Endothelial cell (in vitro differentiated cells): Measurements from ENCODE around the gene CHD5. TPM values are rescaled to one million over a fixed set of nuclear protein-coding genes. Genes with fewer than 3 reads are reported as not detected.

Experiments used
- DNase-seq: peaks from one replicate; pipeline ENCODE4 v3.0.0; 2021; ENCODE audit warnings: low spot score
- H3K27ac Mint-ChIP-seq: one replicate; pipeline ENCODE4 v1.8.0; 2021; ENCODE audit warnings: mixed read lengths, inconsistent platforms; ENCODE audit not compliant: unreplicated experiment
- H3K27me3 Mint-ChIP-seq: one replicate; pipeline ENCODE4 v1.8.0; 2021; ENCODE audit warnings: mild to moderate bottlenecking, moderate library complexity, mixed read lengths, inconsistent platforms; ENCODE audit not compliant: unreplicated experiment
- H3K36me3 Mint-ChIP-seq: one replicate; pipeline ENCODE4 v1.8.0; 2021; ENCODE audit warnings: mild to moderate bottlenecking, low read depth, mixed read lengths, inconsistent platforms; ENCODE audit not compliant: unreplicated experiment
- H3K4me1 Mint-ChIP-seq: one replicate; pipeline ENCODE4 v1.8.0; 2021; ENCODE audit warnings: mild to moderate bottlenecking, mixed read lengths, inconsistent platforms; ENCODE audit not compliant: unreplicated experiment
- H3K4me3 Mint-ChIP-seq: one replicate; pipeline ENCODE4 v1.8.0; 2021; ENCODE audit warnings: mild to moderate bottlenecking, mixed read lengths, inconsistent platforms; ENCODE audit not compliant: unreplicated experiment
- H3K9me3 Mint-ChIP-seq: one replicate; pipeline ENCODE4 v1.8.0; 2021; ENCODE audit warnings: mixed read lengths, inconsistent platforms; ENCODE audit not compliant: unreplicated experiment
- CTCF ChIP-seq: fragments of 200-600 bp; sonication (generic); IDR thresholded peaks from one replicate; pipeline ENCODE4 v1.5.0; 2021; ENCODE audit warnings: antibody characterized with exemption; ENCODE audit not compliant: unreplicated experiment
- total RNA-seq: library from RNA; stranded (reverse); fragmentation: NEBNext Ultra II Directional; extraction: Animal tissue kit (Norgen Biotek cat#: 25700); gene quantifications from one replicate; pipeline ENCODE4 v1.2.1, GENCODE V29; 2021; ENCODE audit not compliant: unreplicated experiment

The CHD5 gene
- total RNA-seq, 1 donor from 2014 or later, result 0.15 TPM

- H3K9me3 Mint-ChIP-seq, result no peaks in the 10 kb centered on the region
- no peak overlapping the region for H3K4me3 Mint-ChIP-seq
- peaks cover 2% of the 10 kb centered on the region for H3K4me1 Mint-ChIP-seq
- no peaks in the 10 kb centered on the region for H3K36me3 Mint-ChIP-seq
- no peak for DNase-seq
- H3K27me3 Mint-ChIP-seq, result peaks cover 17% of the 10 kb centered on the region
- no peak overlapping the region for H3K27ac Mint-ChIP-seq
- TF ChIP-seq CTCF, result no peak
Measured at GRCh38 chr1:6174621-6175410, 5.3 kb downstream of the CHD5 start.

- DNase-seq, result no peak
Measured at GRCh38 chr1:6172549-6172948, 7.6 kb downstream of the CHD5 start.

GRCh38 chr1:6171548-6172124 is 8.5 kb downstream of the CHD5 start:
- H3K27ac Mint-ChIP-seq, result no peak overlapping the region
- H3K4me1 Mint-ChIP-seq, result no peaks in the 10 kb centered on the region
- H3K9me3 Mint-ChIP-seq, result no peaks in the 10 kb centered on the region
- no peaks in the 10 kb centered on the region for H3K36me3 Mint-ChIP-seq
- no peak for TF ChIP-seq CTCF
- H3K27me3 Mint-ChIP-seq, result peaks cover 13% of the 10 kb centered on the region
- no peak overlapping the region for H3K4me3 Mint-ChIP-seq
- peak; percentile 60 for DNase-seq

More at GRCh38 chr1:6172549-6172948, 7.6 kb downstream of the CHD5 start:
- TF ChIP-seq CTCF, result no peak
- peaks cover 16% of the 10 kb centered on the region for H3K27me3 Mint-ChIP-seq
- no peak overlapping the region for H3K27ac Mint-ChIP-seq
- peaks cover 2% of the 10 kb centered on the region for H3K4me1 Mint-ChIP-seq
- no peaks in the 10 kb centered on the region for H3K36me3 Mint-ChIP-seq
- H3K9me3 Mint-ChIP-seq, result no peaks in the 10 kb centered on the region
- no peak overlapping the region for H3K4me3 Mint-ChIP-seq

- TF ChIP-seq CTCF, result no peak
- DNase-seq, result no peak
- Mint-ChIP-seq H3K27me3 (peaks cover 14% of the 10 kb centered on the region), H3K36me3 (no peaks in the 10 kb centered on the region), H3K4me1 (no peaks in the 10 kb centered on the region), H3K9me3 (no peaks in the 10 kb centered on the region), H3K4me3 (no peak overlapping the region), H3K27ac (no peak overlapping the region)
Measured at GRCh38 chr1:6170742-6171201, 9.3 kb downstream of the CHD5 start.
